WTC11 (cell line): Measurements from ENCODE around the gene CTSE.

Experiments
- JUN ChIP-seq: sonication (generic); formaldehyde crosslinking; IDR thresholded peaks from 2 replicates; pipeline ENCODE4 v1.8.0; 2023; ENCODE audit warnings: mild to moderate bottlenecking, missing genetic modification reagents
- NR2C2 ChIP-seq: sonication (generic); formaldehyde crosslinking; IDR thresholded peaks from 2 replicates; pipeline ENCODE4 v1.8.0; 2022; ENCODE audit warnings: mild to moderate bottlenecking, missing genetic modification reagents
- USF1 ChIP-seq: sonication (generic); formaldehyde crosslinking; IDR thresholded peaks from 2 replicates; pipeline ENCODE4 v1.8.0; 2022; ENCODE audit warnings: mild to moderate bottlenecking, missing genetic modification reagents
- ZNF416 ChIP-seq: fragments of 250-450 bp; sonication (Bioruptor Pico); IDR thresholded peaks from 2 replicates; pipeline ENCODE4 v1.9.0; 2021; ENCODE audit warnings: mild to moderate bottlenecking, inconsistent platforms
- TF ChIP-seq, protein P1 (sequence below): fragments of 200-600 bp; IDR thresholded peaks from 2 replicates; pipeline ENCODE4 v1.8.0; 2022; ENCODE audit warnings: antibody characterized with exemption

DNA sequence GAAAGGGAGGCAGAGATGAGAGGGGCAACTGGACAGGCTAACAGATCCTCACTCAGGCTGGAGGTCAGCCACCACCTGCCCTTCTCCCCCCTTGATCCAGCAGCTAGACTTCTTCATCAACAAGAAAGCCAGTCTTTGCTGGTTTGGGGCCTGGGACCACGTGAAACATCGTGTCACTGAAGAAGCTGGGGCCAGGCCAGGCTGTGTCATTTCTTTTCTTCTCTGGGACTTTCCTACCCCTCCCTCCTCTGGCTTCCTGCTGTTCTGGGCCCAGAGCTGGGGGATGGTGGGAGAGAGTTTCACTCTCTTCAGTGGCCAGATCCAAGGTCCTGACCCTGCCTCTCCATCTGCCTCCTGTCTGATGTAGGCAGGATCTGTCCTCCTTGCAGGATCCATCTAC is 62.3 kb downstream of the CTSE start:
- TF ChIP-seq, protein P1, sequence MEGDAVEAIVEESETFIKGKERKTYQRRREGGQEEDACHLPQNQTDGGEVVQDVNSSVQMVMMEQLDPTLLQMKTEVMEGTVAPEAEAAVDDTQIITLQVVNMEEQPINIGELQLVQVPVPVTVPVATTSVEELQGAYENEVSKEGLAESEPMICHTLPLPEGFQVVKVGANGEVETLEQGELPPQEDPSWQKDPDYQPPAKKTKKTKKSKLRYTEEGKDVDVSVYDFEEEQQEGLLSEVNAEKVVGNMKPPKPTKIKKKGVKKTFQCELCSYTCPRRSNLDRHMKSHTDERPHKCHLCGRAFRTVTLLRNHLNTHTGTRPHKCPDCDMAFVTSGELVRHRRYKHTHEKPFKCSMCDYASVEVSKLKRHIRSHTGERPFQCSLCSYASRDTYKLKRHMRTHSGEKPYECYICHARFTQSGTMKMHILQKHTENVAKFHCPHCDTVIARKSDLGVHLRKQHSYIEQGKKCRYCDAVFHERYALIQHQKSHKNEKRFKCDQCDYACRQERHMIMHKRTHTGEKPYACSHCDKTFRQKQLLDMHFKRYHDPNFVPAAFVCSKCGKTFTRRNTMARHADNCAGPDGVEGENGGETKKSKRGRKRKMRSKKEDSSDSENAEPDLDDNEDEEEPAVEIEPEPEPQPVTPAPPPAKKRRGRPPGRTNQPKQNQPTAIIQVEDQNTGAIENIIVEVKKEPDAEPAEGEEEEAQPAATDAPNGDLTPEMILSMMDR = no peak
- TF ChIP-seq JUN (no peak), NR2C2 (no peak), ZNF416 (CRISPR knock-in tag) (no peak), USF1 (no peak)
